G401.6 (cell line): ENCODE results near the gene LPCAT3.
"Not testable (repeated sequence)": the region's sequence is repeated elsewhere in the genome, so short reads cannot be mapped to it uniquely, and the experiment has no call there.

Experiments used
- FAIRE-seq: peaks from 2 replicates; lab custom pipeline; 2012; peaks lifted over from hg19 to GRCh38; lab: Jason Lieb, UNC

LPCAT3 gene

GRCh38 chr12:7018350-7019042 lies at the start of gene LPCAT3:
Gene LPCAT3 (minus strand): TSS chr12:7018476. CDS start chr12:7018424, 52 bp downstream.
- FAIRE-seq = peak; percentile 96

- FAIRE-seq = no peak
These were observed 48.8 kb upstream of the LPCAT3 start for GRCh38 chr12:7067096-7067495.

DNA sequence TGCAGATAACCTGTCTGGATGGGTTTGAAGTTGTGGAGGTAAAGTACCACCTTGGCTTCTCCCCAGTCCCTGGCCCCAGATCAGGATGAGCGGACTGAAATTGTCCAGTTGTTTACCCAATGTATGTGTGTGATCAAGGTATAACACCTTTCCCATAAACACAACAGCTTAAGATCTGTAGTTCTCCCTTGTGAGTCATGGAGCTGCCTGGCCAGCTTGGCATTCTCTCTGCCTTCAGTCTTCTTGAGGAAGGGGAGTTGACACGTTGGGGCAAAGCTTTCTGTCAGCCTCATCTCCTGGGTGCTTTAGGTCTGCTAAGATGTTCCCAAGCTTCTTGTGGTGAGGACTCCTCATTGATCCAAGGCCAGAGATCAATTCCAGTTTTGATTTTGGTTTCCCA lies 48.3 kb upstream of the LPCAT3 start:
- no peak for FAIRE-seq

- FAIRE-seq = no peak
These were observed 46.9 kb upstream of the LPCAT3 start for GRCh38 chr12:7065073-7065623.

- no peak for FAIRE-seq
These were observed 46.2 kb upstream of the LPCAT3 start for GRCh38 chr12:7064516-7064915.

GRCh38 chr12:7061596-7061995 lies 43.3 kb upstream of the LPCAT3 start:
- FAIRE-seq = no peak

- FAIRE-seq = no peak
These were observed 42.9 kb upstream of the LPCAT3 start for GRCh38 chr12:7061138-7061537.

GRCh38 chr12:7060353-7060954 lies 42.2 kb upstream of the LPCAT3 start, which contains the start of gene C1S:
Gene C1S (plus strand): TSS chr12:7060718. CDS start chr12:7061913, 1,195 bp downstream.
- FAIRE-seq = no peak

GRCh38 chr12:7059780-7060179 lies 41.5 kb upstream of the LPCAT3 start:
- no peak for FAIRE-seq

DNA sequence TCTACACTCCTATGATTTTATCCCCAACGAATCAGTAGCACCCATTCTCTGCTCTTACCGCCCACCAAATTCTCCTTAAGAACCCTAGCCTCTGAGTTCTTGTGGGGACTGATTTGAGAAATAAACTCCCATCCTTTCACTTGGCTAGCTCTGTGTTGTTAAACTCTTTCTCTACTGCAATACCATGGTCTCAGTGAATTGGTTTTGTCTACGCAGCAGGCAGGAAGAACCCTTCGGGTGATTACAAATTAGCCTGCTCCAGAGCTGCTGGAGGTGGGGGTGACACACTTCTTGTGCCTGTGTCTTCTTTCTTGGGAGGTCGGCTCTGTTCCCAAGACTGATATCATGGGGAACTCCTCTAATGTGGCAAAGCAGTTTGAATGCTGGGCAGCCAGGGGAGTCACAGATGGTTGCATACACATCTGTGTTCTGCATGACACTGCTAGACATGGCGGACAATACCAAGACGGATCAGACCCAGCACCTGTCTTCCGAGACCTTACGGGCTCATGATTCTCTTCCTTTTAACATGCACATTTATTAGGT lies 40.6 kb upstream of the LPCAT3 start:
- FAIRE-seq = no peak

DNA sequence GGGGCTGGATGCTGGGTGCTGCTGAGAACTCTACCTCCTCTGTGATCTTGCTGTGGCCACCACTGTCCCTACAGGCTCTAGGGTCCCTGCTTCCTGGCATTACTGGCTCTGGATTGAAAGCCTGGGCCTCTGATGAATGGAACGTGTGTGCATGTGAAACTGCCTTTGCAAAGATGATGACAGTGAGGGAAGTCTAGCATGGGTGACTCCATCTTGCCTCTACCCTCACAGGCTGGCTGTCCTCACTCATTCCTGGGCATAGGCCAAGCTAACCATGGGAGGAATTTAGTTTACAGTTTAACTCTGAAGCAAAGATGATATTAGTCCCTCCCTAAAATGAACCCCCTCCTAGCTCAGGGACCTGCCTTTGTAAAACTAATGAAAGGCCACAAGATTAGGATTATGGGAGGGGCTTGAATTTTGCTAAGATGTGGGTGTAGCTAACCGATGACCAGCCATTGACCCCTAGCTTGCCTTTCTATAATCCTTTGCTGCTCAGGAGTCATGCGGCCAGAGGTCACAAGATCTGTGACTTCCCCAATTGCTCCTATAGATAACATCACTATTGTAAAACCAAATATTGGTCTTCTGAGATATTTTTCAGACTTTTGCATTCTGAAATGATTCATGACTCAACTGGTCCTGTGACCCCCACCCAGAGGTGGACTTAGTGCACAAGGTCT lies 40.0 kb upstream of the LPCAT3 start:
- no peak for FAIRE-seq

- FAIRE-seq = not testable (repeated sequence)
These were observed 37.5 kb upstream of the LPCAT3 start for GRCh38 chr12:7055736-7056135.

- FAIRE-seq = no peak
These were observed 36.6 kb upstream of the LPCAT3 start for GRCh38 chr12:7054925-7055324.

GRCh38 chr12:7049973-7050372 lies 31.7 kb upstream of the LPCAT3 start:
- FAIRE-seq = not testable (repeated sequence)

DNA sequence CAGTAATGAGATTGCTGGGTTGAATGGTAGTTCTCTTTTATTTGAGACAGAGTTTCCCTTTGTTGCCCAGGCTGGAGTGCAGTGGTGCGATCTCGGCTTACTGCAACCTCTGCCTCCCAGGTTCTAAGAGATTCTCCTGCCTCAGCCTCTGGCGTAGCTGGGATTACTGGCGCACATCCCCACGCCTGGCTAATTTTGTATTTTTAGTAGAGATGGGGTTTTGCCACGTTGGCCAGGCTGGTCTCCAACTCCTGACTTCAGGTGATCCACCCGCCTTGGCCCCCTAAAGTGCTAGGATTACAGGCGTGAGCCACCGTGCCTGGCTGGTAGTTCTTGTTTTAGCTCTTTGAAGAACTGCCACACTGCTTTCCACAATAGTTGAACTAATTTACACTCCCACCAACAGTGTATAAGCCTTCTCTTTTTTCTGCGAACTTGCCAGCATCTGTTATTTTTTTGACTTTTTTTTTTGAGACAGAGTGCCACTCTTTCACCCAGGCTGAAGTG lies 31.2 kb upstream of the LPCAT3 start:
- not testable (repeated sequence) for FAIRE-seq

DNA sequence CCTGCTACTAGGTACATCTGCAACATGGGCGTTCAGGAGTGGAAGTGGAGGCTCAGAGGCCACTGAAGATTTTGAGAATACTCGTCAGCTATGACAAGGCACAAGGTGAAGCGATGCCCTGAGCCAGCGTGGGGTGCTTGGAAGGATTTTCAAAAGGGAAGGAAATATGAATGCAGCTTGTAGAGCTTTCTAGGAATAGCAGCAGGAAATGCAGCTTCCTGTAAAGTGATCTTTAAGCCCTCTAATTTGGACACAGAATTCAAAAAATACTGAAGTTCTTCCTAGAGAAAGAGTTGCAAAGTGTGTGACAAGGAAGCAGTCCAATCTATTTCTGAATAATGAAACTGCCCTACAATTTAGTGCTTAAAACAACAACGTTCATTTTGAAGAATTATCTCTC lies 29.0 kb upstream of the LPCAT3 start:
- no peak for FAIRE-seq

GRCh38 chr12:7046383-7047105 lies 28.3 kb upstream of the LPCAT3 start:
- no peak for FAIRE-seq

- FAIRE-seq = no peak
These were observed 27.6 kb upstream of the LPCAT3 start for GRCh38 chr12:7045913-7046312.

- peak; percentile 91 for FAIRE-seq
These were observed 24.6 kb upstream of the LPCAT3 start for GRCh38 chr12:7042842-7043241.

DNA sequence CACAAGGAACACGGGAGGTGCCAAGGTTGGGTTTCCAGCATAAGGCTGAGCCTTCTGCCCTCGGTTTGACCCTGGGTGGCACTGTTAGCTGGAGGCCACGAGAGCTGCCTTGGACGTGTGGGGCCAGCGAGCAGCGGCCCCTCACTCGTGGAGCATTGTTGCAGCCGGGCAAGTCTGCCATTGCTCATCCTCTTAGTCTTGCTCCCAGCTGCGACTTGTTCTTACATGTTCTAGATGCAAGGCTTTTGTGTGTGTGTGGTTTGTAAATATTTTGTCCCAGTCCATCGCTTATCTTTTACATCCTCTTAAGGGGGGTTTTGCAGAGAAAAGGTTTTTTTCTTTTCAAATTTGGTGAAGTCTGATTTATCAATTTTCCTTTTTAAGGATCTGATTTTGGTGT lies 21.1 kb upstream of the LPCAT3 start:
- no peak for FAIRE-seq

DNA sequence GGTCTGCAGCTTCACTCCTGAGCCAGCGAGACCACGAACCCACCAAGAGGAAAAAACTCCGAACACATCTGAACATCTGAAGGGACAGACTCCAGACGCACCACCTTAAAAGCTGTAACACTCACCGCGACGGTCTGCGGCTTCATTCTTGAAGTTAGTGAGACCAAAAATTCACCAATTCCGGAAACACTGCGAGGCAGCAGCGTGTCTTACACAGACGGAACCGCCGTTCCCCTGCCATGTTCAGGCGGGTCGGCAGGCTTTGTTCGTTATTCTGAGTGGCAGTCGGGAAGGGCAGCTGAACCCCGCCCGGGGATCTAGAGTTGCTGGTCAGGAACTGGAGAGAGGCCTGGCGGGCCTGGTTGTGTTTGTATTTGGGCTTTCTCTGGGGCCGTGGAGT lies 20.3 kb upstream of the LPCAT3 start:
- no peak for FAIRE-seq

GRCh38 chr12:7037411-7037810 lies 19.1 kb upstream of the LPCAT3 start:
- FAIRE-seq = not testable (repeated sequence)
